ENCODE measurements around the gene TBC1D10B.
"Not testable (repeated sequence)": the region's sequence is repeated elsewhere in the genome, so short reads cannot be mapped to it uniquely, and the experiment has no call there.

DNA sequence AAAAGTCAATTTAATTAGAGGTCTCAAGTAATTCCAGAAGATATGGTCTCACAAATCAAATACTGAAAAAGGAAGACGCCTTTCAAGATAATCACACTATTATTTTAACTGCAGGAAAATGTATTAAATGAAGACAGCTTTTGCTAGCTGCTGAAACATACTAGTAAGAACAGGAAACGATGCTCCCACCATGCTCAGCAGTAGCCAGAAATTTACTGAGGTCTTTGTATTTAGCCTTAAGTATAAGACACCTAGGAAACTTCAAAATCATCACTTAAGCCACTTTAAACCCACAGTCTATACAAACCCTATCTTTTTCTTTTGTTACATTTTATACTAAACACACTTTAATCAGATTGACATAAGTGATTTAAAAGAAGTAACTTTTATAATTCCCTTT, 51.6 kb downstream of the TBC1D10B start:
- not testable (repeated sequence) for TF ChIP-seq POLR2A, CTCF (IDR thresholded peaks at IDR 0.05)

All from esophagus squamous epithelium (tissue), 4 donors.